HG03103 (cell line): Measurements from ENCODE around the gene TRDMT1.

Experiments used
- ATAC-seq: cut with Tn5 transposase; IDR thresholded peaks from one replicate; pipeline ENCODE4 v1.9.1; 2021; ENCODE audit warnings: low read depth; ENCODE audit not compliant: unreplicated experiment

Gene TRDMT1

GRCh38 chr10:17213646-17214349, 12.3 kb upstream of the TRDMT1 start:
- no peak for ATAC-seq

GRCh38 chr10:17212802-17213221, 11.3 kb upstream of the TRDMT1 start:
- no peak for ATAC-seq

- ATAC-seq: no peak
Observed at GRCh38 chr10:17210361-17210760, 8.9 kb upstream of the TRDMT1 start.

- ATAC-seq: no peak
Observed at GRCh38 chr10:17209881-17210280, 8.4 kb upstream of the TRDMT1 start.

- ATAC-seq: no peak
Observed at GRCh38 chr10:17209302-17209701, 7.8 kb upstream of the TRDMT1 start.

- ATAC-seq: no peak
Observed at GRCh38 chr10:17208476-17208875, 7.0 kb upstream of the TRDMT1 start.

GRCh38 chr10:17206210-17206709, 4.8 kb upstream of the TRDMT1 start:
- ATAC-seq: no peak

GRCh38 chr10:17203416-17203815, 1.9 kb upstream of the TRDMT1 start:
- no peak for ATAC-seq

- ATAC-seq: no peak
Observed at GRCh38 chr10:17202999-17203398, 1.5 kb upstream of the TRDMT1 start.

- ATAC-seq: no peak
Observed at GRCh38 chr10:17202506-17202905, 1.0 kb upstream of the TRDMT1 start.

GRCh38 chr10:17201794-17202116, 283 bp upstream of the TRDMT1 start:
- ATAC-seq: no peak

GRCh38 chr10:17200001-17200911, 1.2 kb downstream of the TRDMT1 start:
- no peak for ATAC-seq

- ATAC-seq: no peak
Observed at GRCh38 chr10:17199351-17199804, 2.1 kb downstream of the TRDMT1 start.

GRCh38 chr10:17196573-17196972, 4.9 kb downstream of the TRDMT1 start:
- ATAC-seq: no peak

- no peak for ATAC-seq
Observed at GRCh38 chr10:17196045-17196444, 5.4 kb downstream of the TRDMT1 start.

GRCh38 chr10:17195083-17195482, 6.4 kb downstream of the TRDMT1 start:
- ATAC-seq: no peak

- no peak for ATAC-seq
Observed at GRCh38 chr10:17190602-17191001, 10.9 kb downstream of the TRDMT1 start.

- ATAC-seq: no peak
Observed at GRCh38 chr10:17188644-17189172, 12.8 kb downstream of the TRDMT1 start.

GRCh38 chr10:17185873-17186272, 15.6 kb downstream of the TRDMT1 start:
- ATAC-seq: no peak

GRCh38 chr10:17183110-17183509, 18.4 kb downstream of the TRDMT1 start:
- no peak for ATAC-seq

GRCh38 chr10:17181751-17182150, 19.7 kb downstream of the TRDMT1 start:
- no peak for ATAC-seq
